GM19238 (cell line): ENCODE measurements around the gene ADA.
"Not testable (repeated sequence)": the region's sequence is repeated elsewhere in the genome, so short reads cannot be mapped to it uniquely, and the experiment has no call there.

ENCODE experiments used
- DNase-seq: peaks from one replicate; pipeline ENCODE4 v3.0.0; 2011; ENCODE audit warnings: low spot score; ENCODE audit not compliant: insufficient read length

ADA gene

DNA sequence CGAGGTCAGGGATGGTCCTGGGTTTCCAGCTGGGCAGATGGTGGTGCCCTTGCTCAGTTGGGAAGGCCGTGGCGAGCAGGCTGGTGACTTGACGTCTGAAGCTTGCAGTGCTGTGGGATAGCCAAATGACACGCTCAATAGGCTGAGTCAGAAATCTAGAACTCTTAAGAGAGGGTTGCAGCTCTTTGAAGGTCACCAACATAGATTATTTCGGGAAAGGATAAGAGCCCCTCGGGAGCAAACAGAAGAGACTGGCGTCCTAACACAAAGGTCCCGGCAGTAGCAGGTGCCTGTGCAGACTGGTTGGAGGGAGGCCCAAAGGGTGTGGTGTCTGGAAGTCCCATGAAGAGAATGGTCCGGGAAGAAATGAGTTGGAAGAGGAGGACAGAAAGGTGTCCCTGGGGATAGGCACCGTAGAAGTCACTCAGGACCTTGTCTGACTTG is 50.7 kb downstream of the ADA start:
- no peak for DNase-seq

- DNase-seq, result no peak
Observed at GRCh38 chr20:44600301-44600700, 51.2 kb downstream of the ADA start.

DNA sequence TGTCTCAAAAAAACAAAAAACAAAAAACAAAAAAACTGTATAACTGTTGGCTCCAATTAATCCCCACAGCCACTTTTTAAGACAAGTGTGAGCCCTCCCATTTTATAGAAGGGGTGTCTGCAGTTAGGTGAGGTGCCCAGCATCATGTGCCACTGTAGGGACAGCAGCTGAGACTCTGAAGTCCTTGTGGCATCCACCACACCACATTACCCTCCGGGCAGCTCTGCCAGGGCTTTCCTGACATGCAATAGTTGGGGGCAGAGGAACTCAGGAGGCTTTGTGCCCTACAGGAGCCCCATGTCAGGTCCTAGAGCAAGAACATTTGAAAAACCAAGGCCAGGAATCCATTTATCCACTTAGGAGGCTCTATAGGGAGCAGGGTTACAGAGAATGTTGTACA is 51.8 kb downstream of the ADA start:
- no peak for DNase-seq

DNA sequence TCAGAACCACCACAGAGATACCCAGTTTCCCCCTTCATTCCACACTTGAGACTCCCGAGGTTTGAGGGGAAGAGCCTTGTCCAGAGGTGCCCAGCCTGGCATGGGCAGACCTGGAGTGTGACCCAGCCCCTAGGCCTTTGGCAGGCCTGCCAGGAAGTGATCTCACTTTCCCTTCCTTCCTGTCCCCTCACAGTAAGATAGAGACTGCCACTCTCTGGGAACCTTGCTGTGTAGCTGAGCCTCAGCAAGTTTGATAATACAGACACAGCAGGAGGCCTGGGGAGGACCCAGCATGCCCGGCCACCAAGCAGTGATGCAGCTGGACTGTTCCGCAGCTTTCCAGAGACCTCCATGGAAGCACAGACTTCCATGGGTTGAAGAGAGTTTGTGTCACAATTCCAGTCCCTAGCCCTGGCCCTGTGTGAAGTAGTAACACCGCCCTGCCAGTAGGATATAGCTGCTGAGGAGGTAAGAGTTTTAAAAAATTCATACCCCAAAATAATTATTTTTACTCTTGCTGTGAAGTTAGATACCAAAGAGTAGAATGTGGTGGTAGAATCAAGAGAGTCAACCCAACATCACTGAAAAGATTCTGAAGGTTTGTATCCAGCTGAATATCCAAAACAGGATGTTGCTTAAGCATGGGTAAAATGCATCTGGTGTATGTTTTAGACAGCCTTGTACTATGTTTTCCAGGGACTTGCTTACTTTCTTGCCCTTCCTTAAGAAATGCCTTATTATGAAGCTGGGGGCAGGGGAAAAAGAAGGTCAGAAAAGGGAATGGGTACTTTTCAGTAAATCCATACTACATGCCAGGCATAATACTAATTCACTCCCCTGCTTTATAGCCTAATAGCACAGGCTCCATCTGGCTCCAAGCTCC is 52.8 kb downstream of the ADA start:
- DNase-seq, result no peak

DNA sequence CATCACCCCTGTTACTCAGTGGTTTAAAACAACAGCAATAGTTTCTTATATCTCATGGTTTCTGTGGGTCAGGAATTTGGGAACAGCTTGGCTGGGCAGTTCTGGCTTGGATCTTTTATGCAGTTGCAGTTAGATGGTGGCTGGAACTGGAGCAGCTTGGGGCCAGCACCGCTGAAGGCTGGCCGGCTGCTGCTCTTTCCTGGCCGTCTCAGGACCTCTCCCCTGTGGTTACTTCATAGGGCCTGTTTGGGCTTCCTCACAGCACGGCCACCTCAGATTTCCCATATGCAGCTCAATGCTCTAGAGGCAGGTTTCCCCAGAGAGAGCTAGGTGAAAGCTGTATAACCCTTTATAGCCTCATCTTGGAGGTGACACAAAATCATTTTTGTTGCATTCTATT is 53.6 kb downstream of the ADA start:
- DNase-seq, result no peak

- DNase-seq, result no peak
Observed at GRCh38 chr20:44597516-44597915, 54.0 kb downstream of the ADA start.

GRCh38 chr20:44596876-44597275 is 54.6 kb downstream of the ADA start:
- no peak for DNase-seq

GRCh38 chr20:44596010-44596409 is 55.5 kb downstream of the ADA start:
- no peak for DNase-seq

- DNase-seq, result no peak
Observed at GRCh38 chr20:44594730-44595129, 56.8 kb downstream of the ADA start.

DNA sequence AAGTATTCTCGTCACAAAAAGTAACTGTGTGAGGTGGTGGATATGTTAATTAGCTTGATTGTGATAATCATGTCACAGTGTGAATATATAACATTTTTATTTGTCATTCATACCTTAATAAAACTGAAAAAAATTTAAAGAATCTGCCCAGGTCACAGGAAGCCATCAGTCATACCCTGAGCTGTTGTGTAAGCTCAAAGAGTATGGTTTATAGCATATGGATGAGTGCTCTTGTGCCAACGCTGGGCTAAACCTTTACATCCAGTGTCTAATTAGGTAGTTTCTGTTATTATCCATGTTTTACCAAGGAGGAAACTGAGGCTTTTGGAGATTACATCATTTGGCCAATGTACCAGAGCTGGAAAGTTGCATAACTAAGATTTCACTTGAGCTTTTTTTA is 57.7 kb downstream of the ADA start:
- DNase-seq, result no peak

GRCh38 chr20:44592366-44592765 is 59.1 kb downstream of the ADA start:
- no peak for DNase-seq

- no peak for DNase-seq
Observed at GRCh38 chr20:44590980-44591778, 60.3 kb downstream of the ADA start.

- no peak for DNase-seq
Observed at GRCh38 chr20:44589537-44589936, 62.0 kb downstream of the ADA start.

DNA sequence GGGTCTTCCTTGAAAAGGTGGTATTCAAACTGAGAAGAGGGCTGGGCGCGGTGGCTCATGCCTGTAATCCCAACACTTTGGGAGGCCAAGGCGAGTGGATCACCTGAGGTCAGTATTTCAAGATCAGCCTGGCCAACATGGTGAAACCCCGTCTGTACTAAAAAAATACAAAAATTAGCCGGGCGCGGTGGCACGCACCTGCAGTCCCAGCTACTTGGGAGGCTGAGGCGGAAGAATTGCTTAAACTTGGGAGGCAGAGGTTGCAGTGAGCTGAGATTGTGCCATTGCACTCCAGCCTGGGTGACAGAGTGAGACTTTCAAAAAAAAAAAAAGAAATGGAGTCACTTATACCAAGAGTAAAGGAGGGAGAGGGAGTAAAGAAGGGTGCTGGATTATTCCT is 63.2 kb downstream of the ADA start:
- not testable (repeated sequence) for DNase-seq

GRCh38 chr20:44587035-44587980 is 64.2 kb downstream of the ADA start:
- no peak for DNase-seq

DNA sequence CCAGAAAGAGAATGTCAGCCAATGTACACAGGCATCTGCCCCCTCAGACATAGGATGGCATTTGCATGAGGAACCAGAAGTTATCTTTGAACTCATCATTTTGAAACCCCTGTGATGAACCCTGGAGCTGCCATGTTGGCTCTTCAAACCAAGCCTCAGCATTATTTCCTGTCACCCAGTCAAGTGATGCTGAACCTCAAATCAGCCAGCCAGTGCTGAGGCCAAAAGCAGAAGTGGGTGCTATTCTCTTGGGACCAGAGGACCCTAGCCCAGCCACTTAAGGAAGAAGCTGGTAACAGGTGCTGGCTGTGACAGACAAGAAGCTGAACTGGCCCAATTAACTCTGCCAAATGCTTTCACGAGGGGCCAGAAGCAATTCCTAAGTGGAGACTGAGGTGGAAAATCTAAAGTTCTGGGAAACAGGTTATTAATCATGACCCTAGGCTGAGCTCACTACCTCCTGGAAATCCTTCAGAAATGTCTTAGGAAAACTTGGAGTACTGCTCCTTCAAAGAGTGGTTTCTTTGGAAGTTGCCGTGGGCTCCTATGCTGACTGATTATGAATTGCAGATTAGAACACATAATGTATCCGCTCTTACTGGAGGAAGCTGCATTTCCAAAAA is 65.1 kb downstream of the ADA start:
- DNase-seq, result no peak

DNA sequence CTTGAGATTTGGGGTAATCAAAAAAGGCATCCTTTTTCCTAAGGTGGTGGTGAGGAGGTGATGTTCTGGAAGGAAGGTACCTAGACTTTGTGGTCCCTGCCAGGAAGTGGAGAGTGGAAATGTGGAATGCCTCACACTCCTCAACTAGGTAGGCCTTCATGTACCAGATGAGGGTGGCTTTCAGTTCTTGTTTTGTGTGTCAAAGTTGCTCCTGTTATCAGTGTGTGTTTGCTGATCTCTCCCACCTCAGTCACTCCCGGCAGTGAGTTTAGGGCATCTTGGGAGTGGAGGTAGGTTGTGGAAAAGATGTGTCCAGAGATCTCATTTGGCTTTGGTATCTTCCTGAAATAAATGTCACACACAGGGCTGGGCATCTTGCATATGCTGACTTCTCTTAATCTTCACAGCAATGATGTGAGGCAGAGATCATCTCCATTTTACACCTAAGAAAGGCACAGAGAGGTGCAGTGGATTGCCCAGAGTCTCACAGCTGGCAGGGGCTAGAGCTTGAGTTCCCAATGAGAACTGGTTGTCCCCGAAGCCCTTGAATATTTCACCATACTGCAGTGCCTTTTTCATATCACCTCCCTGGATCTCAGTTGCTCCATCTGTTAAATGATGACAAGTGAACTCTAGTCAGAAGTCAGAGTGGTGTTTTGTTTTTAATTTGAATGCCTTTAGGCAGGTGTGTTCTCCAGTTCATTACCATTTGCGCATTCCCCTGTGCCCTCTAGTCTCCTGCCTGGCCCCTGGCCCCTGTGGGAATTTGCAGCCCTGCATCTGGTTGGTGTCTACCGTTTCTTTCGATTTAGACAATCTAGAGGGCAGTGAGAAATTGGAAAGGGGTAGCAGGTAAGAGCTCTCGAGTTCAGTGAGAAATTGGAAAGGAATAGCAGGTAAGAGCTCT is 66.2 kb downstream of the ADA start:
- DNase-seq, result no peak

GRCh38 chr20:44584162-44584561 is 67.3 kb downstream of the ADA start:
- no peak for DNase-seq

GRCh38 chr20:44583157-44583556 is 68.3 kb downstream of the ADA start:
- no peak for DNase-seq
